ENCODE measurements around the gene SEPTIN10. TPM values are rescaled to one million over a fixed set of nuclear protein-coding genes. Genes with fewer than 3 reads are reported as not detected.

The SEPTIN10 gene
- total RNA-seq, 4 donors from 2014 or later: 81.7 to 134 (median 114) TPM

DNA sequence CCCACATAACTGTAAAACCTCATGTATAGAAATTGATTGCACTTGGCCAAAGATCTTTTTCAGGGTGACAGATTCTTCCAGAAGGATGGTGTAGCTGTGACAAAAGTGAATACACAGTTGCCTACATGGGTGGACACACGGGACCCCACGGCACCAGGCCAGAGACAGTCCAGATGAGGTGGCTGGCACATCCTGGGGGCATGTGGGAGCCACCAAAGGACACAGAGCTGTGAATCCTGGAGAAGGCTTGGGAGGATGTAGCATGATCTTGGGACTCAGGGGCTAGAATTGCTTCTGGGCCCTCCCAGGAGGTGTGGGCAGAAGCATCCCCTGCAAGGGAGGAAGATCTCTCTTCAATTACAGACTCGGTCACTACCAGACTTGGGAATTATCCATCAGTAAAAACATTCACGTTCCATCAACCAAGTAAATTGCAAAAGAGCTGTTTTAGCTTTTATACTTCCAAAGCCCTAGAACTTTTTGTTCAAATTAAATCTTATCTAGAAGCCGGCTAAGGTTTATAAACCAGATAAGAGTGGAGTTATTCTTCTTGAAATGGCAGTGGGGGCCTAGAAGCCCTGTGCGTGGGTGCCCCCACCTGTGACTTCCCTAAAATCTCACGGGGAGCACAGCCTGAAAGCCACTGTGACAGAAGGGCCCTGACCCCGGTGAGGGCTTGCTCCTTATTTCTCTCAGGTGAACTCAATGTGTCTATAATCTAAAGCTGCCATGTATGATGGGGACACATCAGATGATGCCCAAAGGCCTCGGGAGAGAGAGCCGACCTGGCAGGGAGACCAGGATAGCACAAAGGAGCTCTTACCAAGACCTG lies 81.7 kb downstream of the SEPTIN10 start:
- no peak overlapping the region for H3K4me3 ChIP-seq (ENCODE audit: low read depth, poor library complexity, severe bottlenecking)
- no peak for DNase-seq (ENCODE audit: low spot score in 2 of 2)
- no peak for TF ChIP-seq CTCF (IDR thresholded peaks at IDR 0.05)
- TF ChIP-seq POLR2A (IDR thresholded peaks at IDR 0.05): no peak
- intact Hi-C loops (cut with DNase I; ENCODE audit: low total_unique reads): no loop called here
- 93 to 94% methylated on average over 10 of the region's 10 CpGs for WGBS, 2 donors

DNA sequence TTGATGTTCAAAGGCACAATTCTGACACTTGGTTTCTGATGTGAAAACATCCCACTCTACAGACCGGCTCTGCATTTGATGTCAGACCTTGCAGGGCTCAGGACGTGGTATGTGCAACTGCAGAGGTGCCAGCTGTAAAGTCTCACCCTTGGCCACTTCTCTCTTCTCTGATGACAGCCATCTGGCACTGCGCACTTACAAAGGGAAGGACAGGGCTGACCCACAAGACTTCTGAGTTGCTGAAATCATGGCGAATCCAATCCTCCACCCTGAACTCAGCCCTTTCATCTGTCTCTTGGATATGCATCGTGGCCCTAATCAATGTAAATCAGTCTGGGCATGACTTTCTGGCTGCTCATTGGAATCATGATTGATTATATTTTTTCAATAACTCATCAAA lies 82.5 kb downstream of the SEPTIN10 start:
- H3K4me3 ChIP-seq (ENCODE audit: low read depth, poor library complexity, severe bottlenecking): no peak overlapping the region
- DNase-seq (ENCODE audit: low spot score in 2 of 2): no peak
- WGBS, 2 donors: 83 to 90% methylated on average over 5 of the region's 5 CpGs
- intact Hi-C loops (cut with DNase I; ENCODE audit: low total_unique reads): no loop called here
- no peak for TF ChIP-seq POLR2A (IDR thresholded peaks at IDR 0.05)
- TF ChIP-seq CTCF (IDR thresholded peaks at IDR 0.05): no peak

GRCh38 chr2:109530712-109531111 lies 83.1 kb downstream of the SEPTIN10 start:
- DNase-seq (ENCODE audit: low spot score in 2 of 2): peak in 1 of 2 donors; percentile 46
- H3K4me3 ChIP-seq (ENCODE audit: low read depth, poor library complexity, severe bottlenecking): no peak overlapping the region
- TF ChIP-seq POLR2A (IDR thresholded peaks at IDR 0.05) (no peak), CTCF (IDR thresholded peaks at IDR 0.05) (no peak)
- WGBS, 2 donors: 78% methylated on average over 6 of the region's 6 CpGs
- intact Hi-C loops (cut with DNase I; ENCODE audit: low total_unique reads): no loop called here

DNA sequence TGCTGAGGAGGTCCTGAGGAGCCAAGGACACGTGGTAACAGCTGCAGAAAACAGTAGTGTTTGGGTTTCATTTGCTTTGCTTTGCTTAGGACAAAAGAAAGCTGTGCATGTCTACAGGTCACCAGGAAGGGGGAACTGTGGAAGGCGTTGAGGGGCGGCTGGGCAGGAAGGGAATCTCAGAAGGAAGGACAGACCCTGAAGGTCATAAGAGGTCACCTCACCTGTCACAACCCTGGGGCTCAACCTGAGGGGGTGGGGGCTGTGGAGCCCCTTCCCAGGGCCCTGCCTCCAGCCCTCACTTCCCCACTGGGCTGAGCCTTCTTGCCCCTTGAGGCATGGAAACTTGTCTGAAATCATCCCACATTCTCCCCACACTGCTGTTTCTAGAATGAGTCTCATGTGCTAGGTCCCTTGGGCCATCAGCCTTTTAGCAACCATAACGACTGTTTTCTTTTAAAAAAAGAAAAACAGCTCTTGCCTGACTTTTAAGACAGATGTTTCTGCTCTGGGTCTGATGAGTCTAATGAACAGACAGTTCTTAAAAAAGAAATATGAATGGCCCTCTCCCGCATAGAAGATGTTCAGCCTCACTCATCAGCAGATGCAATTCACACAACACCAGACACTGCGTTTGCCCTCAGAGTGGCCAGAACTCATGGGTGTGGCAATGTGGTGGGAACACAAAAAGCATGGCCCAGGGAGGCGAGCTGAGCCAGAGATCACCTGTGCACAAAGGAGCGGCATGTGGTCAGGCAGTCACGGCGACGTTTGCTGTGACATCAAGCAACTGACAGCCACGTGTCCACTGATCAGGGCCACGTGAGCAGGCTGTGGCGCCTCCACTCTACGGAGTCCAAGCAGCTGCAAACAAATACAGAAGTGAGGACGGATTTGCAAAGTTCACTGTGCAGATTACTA lies 84.0 kb downstream of the SEPTIN10 start:
- DNase-seq (ENCODE audit: low spot score in 2 of 2): peak in 1 of 2 donors; percentile 84
- no peak overlapping the region for H3K4me3 ChIP-seq (ENCODE audit: low read depth, poor library complexity, severe bottlenecking)
- 59 to 70% methylated on average over 16 of the region's 16 CpGs for WGBS, 2 donors
- intact Hi-C loops (cut with DNase I; ENCODE audit: low total_unique reads): no loop called here
- TF ChIP-seq CTCF (IDR thresholded peaks at IDR 0.05) (no peak), POLR2A (IDR thresholded peaks at IDR 0.05) (no peak)

- 89 to 94% methylated on average over 19 to 21 of the region's 21 CpGs for WGBS, 2 donors
- TF ChIP-seq CTCF (IDR thresholded peaks at IDR 0.05) (no peak), POLR2A (IDR thresholded peaks at IDR 0.05) (no peak)
- no peak overlapping the region for H3K4me3 ChIP-seq (ENCODE audit: low read depth, poor library complexity, severe bottlenecking)
- intact Hi-C loops (cut with DNase I; ENCODE audit: low total_unique reads): no loop called here
- peak in 1 of 2 donors; percentile 81 for DNase-seq (ENCODE audit: low spot score in 2 of 2)
These were observed 84.8 kb downstream of the SEPTIN10 start for GRCh38 chr2:109528811-109529501.
